CD4-positive, alpha-beta T cell (primary cell): ENCODE results near the gene ZNF443. TPM values are rescaled to one million over a fixed set of nuclear protein-coding genes. Genes with fewer than 3 reads are reported as not detected.
"Not testable (repeated sequence)": the region's sequence is repeated elsewhere in the genome, so short reads cannot be mapped to it uniquely, and the experiment has no call there.

Experiments
- ATAC-seq: fragments of 200-7000 bp; cut with Tn5 transposase; one replicate; pipeline ENCODE4 v1.10.0; 2022; ENCODE audit warnings: mild to moderate bottlenecking; ENCODE audit not compliant: poor library complexity
- CTCF ChIA-PET: fragments of 350-600 bp; sonication (Branson Sonifier 250); formaldehyde crosslinking; loops from one replicate; lab custom pipeline; 2021; ENCODE audit warnings: antibody characterized with exemption, inconsistent platforms; lab: Charles Lee
- POLR2A ChIA-PET: fragments of 350-600 bp; sonication (Branson Sonifier 250); formaldehyde crosslinking; loops from one replicate; lab custom pipeline; 2021; ENCODE audit warnings: antibody characterized with exemption, inconsistent platforms; lab: Charles Lee
- DNase-seq, 14 experiments: peaks; one replicate each; pipeline ENCODE4 v3.0.0-alpha.2; 2013 to 2020; ENCODE audit warnings: mixed read lengths in 2 of 14
- H3K27ac ChIP-seq, 2 donors: one replicate each; pipeline versions ENCODE4 v1.5.1 to v1.7.0; 2013; ENCODE audit warnings: low read length in 2 of 2, low read depth in 1 of 2, mild to moderate bottlenecking in 1 of 2
- H3K27me3 ChIP-seq, 2 experiments: 1 replicate in 1 of 2; 2 replicates in 1 of 2; pipeline versions ENCODE4 v1.6.1 to v1.7.0; 2013; ENCODE audit warnings: low read length in 2 of 2, control low read depth in 1 of 2, mild to moderate bottlenecking in 1 of 2, moderate library complexity in 1 of 2; ENCODE audit not compliant: insufficient read depth in 2 of 2, control insufficient read depth in 1 of 2
- H3K36me3 ChIP-seq: one replicate; pipeline ENCODE4 v1.6.1; 2013; ENCODE audit warnings: low read length, control low read depth; ENCODE audit not compliant: insufficient read depth
- H3K4me1 ChIP-seq: one replicate; pipeline ENCODE4 v1.6.1; 2013; ENCODE audit warnings: low read length, control low read depth; ENCODE audit not compliant: insufficient read depth
- H3K4me3 ChIP-seq: one replicate; pipeline ENCODE4 v1.5.1; 2013; ENCODE audit warnings: mild to moderate bottlenecking, low read length, moderate library complexity
- H3K9me3 ChIP-seq, 2 experiments: 1 replicate in 1 of 2; 2 replicates in 1 of 2; pipeline versions ENCODE4 v1.6.1 to v1.7.0; 2013; ENCODE audit warnings: low read length in 2 of 2, mild to moderate bottlenecking in 2 of 2, control low read depth in 1 of 2, moderate library complexity in 1 of 2; ENCODE audit not compliant: control insufficient read depth in 1 of 2, insufficient read depth in 1 of 2
- H3K27ac Mint-ChIP-seq: one replicate; pipeline ENCODE4 v1.8.0; 2020; ENCODE audit warnings: mixed read lengths
- H3K27me3 Mint-ChIP-seq: one replicate; pipeline ENCODE4 v1.8.0; 2021; ENCODE audit warnings: mixed read lengths
- H3K36me3 Mint-ChIP-seq: one replicate; pipeline ENCODE4 v1.8.0; 2021; ENCODE audit warnings: low read depth, mixed read lengths
- H3K4me1 Mint-ChIP-seq: one replicate; pipeline ENCODE4 v1.8.0; 2021; ENCODE audit warnings: low read depth, mixed read lengths
- H3K4me3 Mint-ChIP-seq: one replicate; pipeline ENCODE4 v1.8.0; 2020; ENCODE audit warnings: mild to moderate bottlenecking, mixed read lengths
- H3K9me3 Mint-ChIP-seq: one replicate; pipeline ENCODE4 v1.8.0; 2020; ENCODE audit warnings: mixed read lengths
- intact Hi-C, 2 experiments: fragments of 100-400 bp; cut with DNase I in 1 of 2; cut with micrococcal nuclease in 1 of 2; formaldehyde crosslinking; loops; one replicate each; pipeline versions ENCODE4 v1.15.1 to v1.9.0; 2023 to 2025; cut with DNase I, micrococcal nuclease
- total RNA-seq, 174 experiments: library from RNA in 2 of 174; stranded (reverse) in 2 of 174; gene quantifications; one replicate each; pipeline ENCODE4 v1.2.3 and lab custom pipeline; 2021 to 2026
- TF ChIP-seq, protein P1 (sequence below): fragments of 200-600 bp; IDR thresholded peaks from one replicate; pipeline ENCODE4 v1.8.0; 2022; ENCODE audit warnings: antibody characterized with exemption, mild to moderate bottlenecking

Gene ZNF443
- total RNA-seq, 2 experiments from 2014 or later, result 1.8 to 2.0 TPM

DNA sequence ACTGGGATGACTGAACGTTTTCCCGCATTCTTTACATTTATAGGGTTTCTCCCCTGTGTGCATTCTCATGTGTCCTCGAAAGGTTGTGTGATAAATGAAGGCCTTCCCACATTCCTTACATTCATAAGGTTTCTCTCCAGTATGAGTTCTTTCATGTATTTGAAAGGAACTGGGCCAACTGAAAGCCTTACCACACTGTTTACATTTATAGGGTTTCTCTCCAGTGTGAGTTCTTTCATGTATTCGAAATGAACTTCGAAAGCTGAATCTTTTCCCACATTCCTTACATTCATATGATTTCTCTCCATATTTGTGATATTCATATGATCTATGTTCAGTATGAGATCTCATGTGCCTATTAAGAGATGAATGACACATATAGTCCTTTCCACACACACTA, 24.4 kb upstream of the ZNF443 start:
- DNase-seq (no peak), ATAC-seq (no peak)
- H3K36me3 Mint-ChIP-seq, result peaks cover 83% of the 10 kb centered on the region
- Histone ChIP-seq H3K4me3 (no peak overlapping the region), H3K36me3 (peaks cover 23% of the 10 kb centered on the region), H3K27me3 (no peaks in the 10 kb centered on the region), H3K27ac (no peak overlapping the region), H3K4me1 (no peaks in the 10 kb centered on the region), H3K9me3 (peaks cover 44 to 65% of the 10 kb centered on the region in 2 experiments)
- no peak overlapping the region for H3K27ac Mint-ChIP-seq
- ChIA-PET CTCF (interaction anchor here (0.6 kb wide), 1 partner anchor 262 kb away, joined by 3 read pairs; no protein-coding TSS in a partner anchor), POLR2A (no interaction called here)
- H3K27me3 Mint-ChIP-seq, result no peaks in the 10 kb centered on the region
- H3K9me3 Mint-ChIP-seq, result peaks cover 14% of the 10 kb centered on the region
- intact Hi-C loops, result no loop called here
- no peak overlapping the region for H3K4me3 Mint-ChIP-seq
- H3K4me1 Mint-ChIP-seq, result no peaks in the 10 kb centered on the region
- TF ChIP-seq, protein P1, sequence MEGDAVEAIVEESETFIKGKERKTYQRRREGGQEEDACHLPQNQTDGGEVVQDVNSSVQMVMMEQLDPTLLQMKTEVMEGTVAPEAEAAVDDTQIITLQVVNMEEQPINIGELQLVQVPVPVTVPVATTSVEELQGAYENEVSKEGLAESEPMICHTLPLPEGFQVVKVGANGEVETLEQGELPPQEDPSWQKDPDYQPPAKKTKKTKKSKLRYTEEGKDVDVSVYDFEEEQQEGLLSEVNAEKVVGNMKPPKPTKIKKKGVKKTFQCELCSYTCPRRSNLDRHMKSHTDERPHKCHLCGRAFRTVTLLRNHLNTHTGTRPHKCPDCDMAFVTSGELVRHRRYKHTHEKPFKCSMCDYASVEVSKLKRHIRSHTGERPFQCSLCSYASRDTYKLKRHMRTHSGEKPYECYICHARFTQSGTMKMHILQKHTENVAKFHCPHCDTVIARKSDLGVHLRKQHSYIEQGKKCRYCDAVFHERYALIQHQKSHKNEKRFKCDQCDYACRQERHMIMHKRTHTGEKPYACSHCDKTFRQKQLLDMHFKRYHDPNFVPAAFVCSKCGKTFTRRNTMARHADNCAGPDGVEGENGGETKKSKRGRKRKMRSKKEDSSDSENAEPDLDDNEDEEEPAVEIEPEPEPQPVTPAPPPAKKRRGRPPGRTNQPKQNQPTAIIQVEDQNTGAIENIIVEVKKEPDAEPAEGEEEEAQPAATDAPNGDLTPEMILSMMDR, result no peak

DNA sequence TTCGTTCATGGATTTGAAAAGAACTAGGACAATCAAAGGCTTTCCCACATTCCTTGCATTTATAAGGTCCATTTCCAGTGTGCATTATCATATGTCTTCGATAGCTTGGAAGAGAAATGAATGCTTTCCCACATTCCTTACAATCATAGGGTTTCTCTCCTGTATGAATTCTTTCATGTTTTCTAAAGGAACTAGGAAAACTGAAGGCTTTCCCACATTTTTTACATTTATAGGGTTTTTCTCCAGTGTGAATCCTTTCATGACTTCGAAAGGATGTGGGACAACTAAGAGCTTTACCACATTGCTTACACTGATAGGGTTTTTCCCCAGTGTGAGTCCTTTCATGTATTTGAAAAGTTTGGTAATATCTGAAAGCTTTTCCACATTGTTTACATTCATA, 23.9 kb upstream of the ZNF443 start:
- no peaks in the 10 kb centered on the region for H3K4me1 ChIP-seq
- no peak overlapping the region for H3K27ac ChIP-seq
- Mint-ChIP-seq H3K36me3 (peaks cover 82% of the 10 kb centered on the region), H3K9me3 (peaks cover 16% of the 10 kb centered on the region), H3K4me3 (no peak overlapping the region), H3K4me1 (no peaks in the 10 kb centered on the region), H3K27me3 (no peaks in the 10 kb centered on the region), H3K27ac (no peak overlapping the region)
- POLR2A ChIA-PET, result no interaction called here
- no peak for ATAC-seq
- TF ChIP-seq, protein P1, result no peak
- no peak overlapping the region for H3K4me3 ChIP-seq
- intact Hi-C loops, result no loop called here
- no peak for DNase-seq
- H3K27me3 ChIP-seq, result no peaks in the 10 kb centered on the region
- H3K9me3 ChIP-seq, result peaks cover 46 to 60% of the 10 kb centered on the region in 2 experiments
- peaks cover 21% of the 10 kb centered on the region for H3K36me3 ChIP-seq
- CTCF ChIA-PET, result interaction anchor here (0.6 kb wide), 1 partner anchor 261 kb away, joined by 3 read pairs; no protein-coding TSS in a partner anchor

DNA sequence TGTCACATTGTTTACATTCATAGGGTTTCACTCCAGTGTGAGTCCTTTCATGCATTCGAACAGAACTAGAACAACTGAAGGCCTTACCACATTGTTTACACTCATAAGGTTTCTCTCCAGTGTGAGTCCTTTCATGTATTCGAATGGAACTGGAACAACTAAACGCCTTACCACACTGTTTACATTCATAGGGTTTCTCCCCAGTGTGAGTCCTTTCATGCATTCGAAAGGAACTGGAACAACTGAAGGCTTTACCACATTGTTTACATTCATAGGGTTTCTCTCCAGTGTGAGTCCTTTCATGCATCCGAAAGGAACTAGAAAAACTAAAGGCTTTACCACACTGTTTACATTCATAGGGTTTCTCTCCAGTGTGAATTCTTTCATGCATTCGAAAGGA, 23.3 kb upstream of the ZNF443 start:
- ATAC-seq, H3K4me1 ChIP-seq, POLR2A ChIA-PET, H3K27me3 Mint-ChIP-seq, H3K4me1 Mint-ChIP-seq, H3K27ac ChIP-seq, CTCF ChIA-PET, H3K4me3 Mint-ChIP-seq, DNase-seq, intact Hi-C loops, H3K4me3 ChIP-seq, H3K27ac Mint-ChIP-seq, H3K27me3 ChIP-seq: not testable (repeated sequence)
- Histone ChIP-seq H3K9me3 (peaks cover 41 to 59% of the 10 kb centered on the region in 2 experiments), H3K36me3 (peaks cover 21% of the 10 kb centered on the region)
- H3K9me3 Mint-ChIP-seq, result peaks cover 22% of the 10 kb centered on the region
- peaks cover 86% of the 10 kb centered on the region for H3K36me3 Mint-ChIP-seq

DNA sequence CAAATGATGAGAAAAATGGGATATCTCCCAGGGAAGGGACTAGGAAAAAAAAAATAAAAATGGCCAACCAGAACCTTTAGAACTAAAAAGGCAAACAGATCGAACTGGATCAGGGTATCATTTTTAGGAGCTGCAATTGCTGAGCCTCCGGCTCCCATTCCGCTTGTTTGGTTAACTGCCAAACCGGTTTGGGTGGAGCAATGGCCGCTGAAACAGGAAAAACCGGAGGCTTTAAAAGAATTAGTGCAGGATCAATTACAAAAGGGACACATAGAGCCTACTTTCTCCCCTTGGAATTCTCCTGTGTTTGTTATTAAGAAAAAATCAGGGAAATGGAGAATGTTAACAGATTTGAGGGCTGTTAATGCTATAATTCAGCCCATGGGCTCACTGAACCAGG, 12.7 kb upstream of the ZNF443 start:
- no peaks in the 10 kb centered on the region for H3K4me1 Mint-ChIP-seq
- no peaks in the 10 kb centered on the region for H3K27me3 ChIP-seq
- intact Hi-C loops, result no loop called here
- H3K27me3 Mint-ChIP-seq, result no peaks in the 10 kb centered on the region
- ATAC-seq (no peak), DNase-seq (no peak)
- POLR2A ChIA-PET, result interaction anchor here (0.6 kb wide), 1 partner anchor 157 kb away, joined by 3 read pairs; the partner anchor contains the start of genes ZNF490 and ZNF791
- CTCF ChIA-PET, result no interaction called here
- H3K36me3 ChIP-seq, result no peaks in the 10 kb centered on the region
- peaks cover 18 to 24% of the 10 kb centered on the region in 2 experiments for H3K9me3 ChIP-seq
- TF ChIP-seq, protein P1, result no peak
- H3K9me3 Mint-ChIP-seq, result peaks cover 14% of the 10 kb centered on the region
- no peak overlapping the region for H3K4me3 Mint-ChIP-seq
- no peak overlapping the region for H3K4me3 ChIP-seq
- H3K4me1 ChIP-seq, result no peaks in the 10 kb centered on the region
- H3K27ac Mint-ChIP-seq, result no peak overlapping the region
- H3K27ac ChIP-seq, result no peak overlapping the region
- H3K36me3 Mint-ChIP-seq, result peaks cover 61% of the 10 kb centered on the region
